Neural cell (in vitro differentiated cells): Measurements from ENCODE around the gene CCDC107. TPM values are rescaled to one million over a fixed set of nuclear protein-coding genes. Genes with fewer than 3 reads are reported as not detected.

ENCODE experiments used
- H2AFZ ChIP-seq: fragments of 200-600, 300-800 bp; sonication (generic), shearing (Covaris generic); 2 replicates; pipeline ENCODE4 v1.6.0; 2014; ENCODE audit warnings: low read depth, mild to moderate bottlenecking, antibody characterized with exemption, low read length, moderate library complexity
- H3F3A ChIP-seq: fragments of 200-600 bp; shearing (Covaris generic); 2 replicates; pipeline ENCODE4 v1.6.1; 2016; ENCODE audit warnings: mild to moderate bottlenecking, moderate library complexity, mixed read lengths, antibody characterized with exemption, low read length; ENCODE audit not compliant: insufficient read depth, poor library complexity, severe bottlenecking
- H3K27ac ChIP-seq: fragments of 200-600, 300-800 bp; sonication (generic), shearing (Covaris generic); 2 replicates; pipeline ENCODE4 v1.5.1; 2014; ENCODE audit warnings: mild to moderate bottlenecking, low read length, moderate library complexity
- H3K27me3 ChIP-seq: fragments of 300-800, 200-600 bp; sonication (generic), shearing (Covaris generic); 2 replicates; pipeline ENCODE4 v1.6.0; 2014; ENCODE audit warnings: mild to moderate bottlenecking, low read depth, low read length, moderate library complexity; ENCODE audit not compliant: insufficient read depth
- H3K36me3 ChIP-seq: fragments of 300-800, 200-600 bp; sonication (generic), shearing (Covaris generic); 2 replicates; pipeline ENCODE4 v1.5.1; 2014; ENCODE audit warnings: mild to moderate bottlenecking, antibody characterized with exemption, low read length, moderate library complexity; ENCODE audit not compliant: insufficient read depth
- H3K4me2 ChIP-seq: fragments of 300-800, 200-600 bp; sonication (generic), shearing (Covaris generic); 2 replicates; pipeline ENCODE4 v1.6.0; 2014; ENCODE audit warnings: mild to moderate bottlenecking, low read length
- H3K4me3 ChIP-seq: fragments of 300-800, 200-600 bp; sonication (generic), shearing (Covaris generic); 2 replicates; pipeline ENCODE4 v1.5.1; 2014; ENCODE audit warnings: mild to moderate bottlenecking, low read length, moderate library complexity
- H3K79me2 ChIP-seq: fragments of 200-600 bp; shearing (Covaris generic); replicated peaks from 2 replicates; pipeline ENCODE4 v1.6.0; 2014; ENCODE audit warnings: mild to moderate bottlenecking, low read length, moderate library complexity; ENCODE audit not compliant: insufficient read depth
- H3K9ac ChIP-seq: fragments of 300-800, 200-600 bp; sonication (generic), shearing (Covaris generic); 2 replicates; pipeline ENCODE4 v1.6.1; 2016; ENCODE audit warnings: mild to moderate bottlenecking, low read length, mixed read lengths
- H3K9me2 ChIP-seq: fragments of 200-600 bp; shearing (Covaris generic); 2 replicates; pipeline ENCODE4 v1.6.1; 2016; ENCODE audit warnings: mild to moderate bottlenecking, low read length, mixed read lengths; ENCODE audit not compliant: insufficient read depth
- H3K9me3 ChIP-seq: fragments of 200-600, 300-800 bp; sonication (generic), shearing (Covaris generic); 2 replicates; pipeline ENCODE4 v1.6.1; 2016; ENCODE audit warnings: mild to moderate bottlenecking, mixed run types, low read length, moderate library complexity, mixed read lengths
- H4K20me1 ChIP-seq: fragments of 200-600 bp; shearing (Covaris generic); 2 replicates; pipeline ENCODE4 v1.6.1; 2016; ENCODE audit warnings: mild to moderate bottlenecking, mixed run types; ENCODE audit not compliant: insufficient read depth
- EP300 ChIP-seq: fragments of 450-650 bp; conservative IDR thresholded peaks from 2 replicates; pipeline ENCODE4 v1.6.1; 2014; ENCODE audit warnings: antibody characterized with exemption, mild to moderate bottlenecking, moderate library complexity; ENCODE audit not compliant: poor library complexity, severe bottlenecking
- EZH2 ChIP-seq: fragments of 200-600, 300-800 bp; shearing (Covaris generic), sonication (generic); IDR thresholded peaks from 2 replicates; pipeline ENCODE4 v1.6.1; 2014; ENCODE audit warnings: antibody characterized with exemption, low read length, borderline replicate concordance, mild to moderate bottlenecking; ENCODE audit not compliant: insufficient read depth, poor library complexity, severe bottlenecking
- MXI1 ChIP-seq: fragments of 450-650 bp; conservative IDR thresholded peaks from 2 replicates; pipeline ENCODE4 v1.6.1; 2014; ENCODE audit warnings: antibody characterized with exemption, mild to moderate bottlenecking; ENCODE audit not compliant: poor library complexity, severe bottlenecking
- POLR2AphosphoS5 ChIP-seq: IDR thresholded peaks from 2 replicates; pipeline ENCODE4 v1.6.1; 2012
- RAD21 ChIP-seq: fragments of 450-650 bp; conservative IDR thresholded peaks from 2 replicates; pipeline ENCODE4 v1.6.1; 2014; ENCODE audit warnings: antibody characterized with exemption, mild to moderate bottlenecking, moderate library complexity
- REST ChIP-seq: IDR thresholded peaks from 2 replicates; pipeline ENCODE4 v1.6.1; 2012; ENCODE audit warnings: borderline replicate concordance
- SMC3 ChIP-seq: fragments of 450-650 bp; conservative IDR thresholded peaks from 2 replicates; pipeline ENCODE4 v1.6.1; 2014; ENCODE audit warnings: antibody characterized with exemption, mild to moderate bottlenecking, moderate library complexity; ENCODE audit not compliant: poor library complexity
- TAF1 ChIP-seq: IDR thresholded peaks from 2 replicates; pipeline ENCODE4 v1.6.1; 2012; ENCODE audit warnings: low read depth
- polyA plus RNA-seq: library from polyadenylated mRNA; depleted of rRNA; stranded (reverse); fragments of >200 nt; gene quantifications from 2 replicates; pipeline ENCODE4 v1.2.3, GENCODE V29; 2014
- TF ChIP-seq, protein P1 (sequence below): fragments of 450-650 bp; IDR thresholded peaks from 2 replicates; pipeline ENCODE4 v1.5.1; 2014; ENCODE audit warnings: antibody characterized with exemption, mild to moderate bottlenecking, moderate library complexity; ENCODE audit not compliant: poor library complexity, severe bottlenecking

The CCDC107 gene
- polyA plus RNA-seq, 1 donor from 2014 or later, result 41.4 TPM

DNA sequence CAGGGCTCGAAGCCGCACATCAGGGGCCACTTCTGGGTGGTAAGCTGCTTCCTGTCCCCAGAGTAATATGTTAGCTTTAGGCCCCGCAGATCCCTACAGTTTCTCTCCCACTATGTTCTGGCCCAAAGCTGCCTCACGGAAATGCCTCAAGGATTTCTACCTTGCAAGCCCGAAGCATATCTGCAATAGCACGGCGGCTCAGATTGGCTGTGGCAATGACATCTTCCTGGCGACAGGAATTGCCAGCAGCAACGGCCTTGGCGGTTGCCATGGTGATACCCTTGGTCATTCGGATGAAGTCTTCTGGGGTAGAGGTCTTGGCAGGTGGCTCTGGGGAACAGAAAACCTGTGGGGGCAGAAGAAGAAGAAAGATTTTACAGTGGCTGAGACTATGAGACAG is 41.9 kb downstream of the CCDC107 start:
- H3K4me2 ChIP-seq, result no peak overlapping the region
- H4K20me1 ChIP-seq, result no peaks in the 10 kb centered on the region
- H3K9me2 ChIP-seq, result no peaks in the 10 kb centered on the region
- no peak overlapping the region for H3K27ac ChIP-seq
- H3K9me3 ChIP-seq, result no peaks in the 10 kb centered on the region
- no peaks in the 10 kb centered on the region for H3K36me3 ChIP-seq
- H3K4me3 ChIP-seq, result no peak overlapping the region
- H3K9ac ChIP-seq, result no peak overlapping the region
- H3K27me3 ChIP-seq, result no peaks in the 10 kb centered on the region
- TF ChIP-seq TAF1, result no peak
- TF ChIP-seq, protein P1, sequence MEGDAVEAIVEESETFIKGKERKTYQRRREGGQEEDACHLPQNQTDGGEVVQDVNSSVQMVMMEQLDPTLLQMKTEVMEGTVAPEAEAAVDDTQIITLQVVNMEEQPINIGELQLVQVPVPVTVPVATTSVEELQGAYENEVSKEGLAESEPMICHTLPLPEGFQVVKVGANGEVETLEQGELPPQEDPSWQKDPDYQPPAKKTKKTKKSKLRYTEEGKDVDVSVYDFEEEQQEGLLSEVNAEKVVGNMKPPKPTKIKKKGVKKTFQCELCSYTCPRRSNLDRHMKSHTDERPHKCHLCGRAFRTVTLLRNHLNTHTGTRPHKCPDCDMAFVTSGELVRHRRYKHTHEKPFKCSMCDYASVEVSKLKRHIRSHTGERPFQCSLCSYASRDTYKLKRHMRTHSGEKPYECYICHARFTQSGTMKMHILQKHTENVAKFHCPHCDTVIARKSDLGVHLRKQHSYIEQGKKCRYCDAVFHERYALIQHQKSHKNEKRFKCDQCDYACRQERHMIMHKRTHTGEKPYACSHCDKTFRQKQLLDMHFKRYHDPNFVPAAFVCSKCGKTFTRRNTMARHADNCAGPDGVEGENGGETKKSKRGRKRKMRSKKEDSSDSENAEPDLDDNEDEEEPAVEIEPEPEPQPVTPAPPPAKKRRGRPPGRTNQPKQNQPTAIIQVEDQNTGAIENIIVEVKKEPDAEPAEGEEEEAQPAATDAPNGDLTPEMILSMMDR, result no peak
- no peaks in the 10 kb centered on the region for H3F3A ChIP-seq
- no peaks in the 10 kb centered on the region for H3K79me2 ChIP-seq
- no peak overlapping the region for H2AFZ ChIP-seq

- Histone ChIP-seq H3F3A (no peaks in the 10 kb centered on the region), H3K4me3 (no peak overlapping the region), H3K9me2 (no peaks in the 10 kb centered on the region), H2AFZ (no peak overlapping the region), H3K27me3 (no peaks in the 10 kb centered on the region), H3K9me3 (no peaks in the 10 kb centered on the region), H3K79me2 (no peaks in the 10 kb centered on the region), H3K36me3 (no peaks in the 10 kb centered on the region), H3K9ac (no peak overlapping the region), H4K20me1 (no peaks in the 10 kb centered on the region), H3K4me2 (no peak overlapping the region), H3K27ac (no peak overlapping the region)
- TF ChIP-seq SMC3, result no peak
- no peak for TF ChIP-seq EZH2
- no peak for TF ChIP-seq MXI1
- no peak for TF ChIP-seq EP300
- no peak for TF ChIP-seq RAD21
- TF ChIP-seq, protein P1, result no peak
- no peak for TF ChIP-seq POLR2AphosphoS5
- no peak for TF ChIP-seq TAF1
- TF ChIP-seq REST, result no peak
Observed at GRCh38 chr9:35700942-35701341, 42.9 kb downstream of the CCDC107 start.
